HT-29 (cell line): ENCODE results near the gene SRPRB. TPM values are rescaled to one million over a fixed set of nuclear protein-coding genes. Genes with fewer than 3 reads are reported as not detected.

ENCODE experiments used
- DNase-seq: peaks from one replicate; pipeline ENCODE4 v3.0.0-alpha.2; 2015; ENCODE audit warnings: low spot score
- total RNA-seq: library from RNA; depleted of rRNA; stranded (reverse); fragments of >200 nt; shearing (Covaris generic); gene quantifications from 2 replicates; pipeline ENCODE4 v1.2.3, GENCODE V29; 2014; rRNA removed

Gene SRPRB, protein sequence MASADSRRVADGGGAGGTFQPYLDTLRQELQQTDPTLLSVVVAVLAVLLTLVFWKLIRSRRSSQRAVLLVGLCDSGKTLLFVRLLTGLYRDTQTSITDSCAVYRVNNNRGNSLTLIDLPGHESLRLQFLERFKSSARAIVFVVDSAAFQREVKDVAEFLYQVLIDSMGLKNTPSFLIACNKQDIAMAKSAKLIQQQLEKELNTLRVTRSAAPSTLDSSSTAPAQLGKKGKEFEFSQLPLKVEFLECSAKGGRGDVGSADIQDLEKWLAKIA
- 69.7 and 74.8 TPM in 2 replicates for total RNA-seq

DNA sequence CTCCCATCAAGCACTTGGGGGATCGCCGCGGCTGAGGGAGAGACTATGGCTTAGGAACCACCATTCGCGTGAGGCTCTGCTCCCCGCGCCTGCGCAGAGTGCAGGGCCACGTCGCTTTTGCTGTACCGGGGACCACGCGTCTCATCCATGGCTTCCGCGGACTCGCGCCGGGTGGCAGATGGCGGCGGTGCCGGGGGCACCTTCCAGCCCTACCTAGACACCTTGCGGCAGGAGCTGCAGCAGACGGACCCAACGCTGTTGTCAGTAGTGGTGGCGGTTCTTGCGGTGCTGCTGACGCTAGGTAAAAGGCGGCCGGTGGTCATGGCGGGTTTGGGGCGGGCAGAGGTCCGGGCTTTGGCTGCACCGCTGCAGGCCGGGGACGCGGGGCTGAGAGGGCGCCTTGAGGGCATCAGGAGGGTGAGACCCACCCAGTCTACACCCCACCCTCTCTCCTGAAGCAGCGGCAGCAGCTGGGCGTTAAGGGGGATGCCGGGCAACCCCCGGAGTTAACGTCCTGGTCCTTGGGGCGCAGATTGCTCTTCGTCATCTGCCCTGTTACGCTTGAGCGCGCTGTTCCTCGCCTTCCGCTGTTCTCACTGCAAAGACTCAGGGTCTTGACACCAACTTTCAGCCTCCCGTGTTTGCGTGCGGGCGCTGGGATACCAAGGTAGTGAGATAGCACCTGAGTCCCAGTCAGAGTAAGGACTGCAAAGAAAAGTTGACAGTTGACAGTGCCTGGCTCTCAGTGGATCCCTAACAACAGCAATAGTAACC lies at the start of gene SRPRB:
Gene SRPRB, plus strand, starts transcription at position 114 of the 774 bp plus-strand sequence. Its CDS starts 34 bp downstream, at position 148.
- DNase-seq: peak; percentile 95

DNA sequence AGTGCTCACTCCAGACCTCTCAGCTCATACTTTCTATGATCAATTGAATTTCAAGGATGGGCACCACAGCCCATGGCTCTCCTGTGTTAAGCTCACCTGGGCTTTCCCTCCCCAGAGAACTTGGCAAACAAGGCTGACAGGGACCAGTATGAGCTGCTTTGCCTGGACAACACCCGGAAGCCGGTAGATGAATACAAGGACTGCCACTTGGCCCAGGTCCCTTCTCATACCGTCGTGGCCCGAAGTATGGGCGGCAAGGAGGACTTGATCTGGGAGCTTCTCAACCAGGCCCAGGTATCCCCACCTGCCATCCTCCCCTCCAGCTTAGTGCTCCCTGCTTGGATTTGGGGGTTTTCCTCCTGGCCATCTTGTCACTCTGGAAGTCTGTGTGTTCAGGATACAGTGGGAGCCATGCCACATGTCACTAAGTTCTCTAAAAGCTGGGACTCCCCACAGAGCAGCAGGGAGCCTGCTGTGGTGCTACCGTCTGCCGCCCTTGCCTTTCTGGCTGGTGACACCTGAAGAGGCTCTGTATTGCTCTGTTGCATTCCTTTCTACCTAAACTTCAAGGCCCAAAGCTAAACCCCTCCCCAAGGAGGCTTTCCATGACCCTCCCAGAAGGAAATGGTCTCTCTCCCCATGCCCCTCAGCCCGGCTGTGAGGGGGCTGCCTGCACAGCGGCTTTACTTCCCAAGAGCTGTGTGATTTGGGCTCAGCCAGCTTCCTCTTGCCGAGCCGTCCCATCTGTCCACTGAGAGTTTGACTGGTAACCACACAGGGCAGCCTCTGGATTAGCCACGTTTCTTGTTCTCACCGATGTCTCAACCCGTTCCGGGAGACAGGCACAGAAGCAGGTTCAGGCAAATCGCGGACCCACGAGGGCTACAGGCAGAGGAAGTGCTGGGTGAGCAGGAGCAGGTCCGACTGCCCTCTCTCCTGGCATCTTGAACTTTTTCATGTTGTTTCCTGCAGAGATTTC lies 48.6 kb upstream of the SRPRB start:
- DNase-seq: no peak

DNA sequence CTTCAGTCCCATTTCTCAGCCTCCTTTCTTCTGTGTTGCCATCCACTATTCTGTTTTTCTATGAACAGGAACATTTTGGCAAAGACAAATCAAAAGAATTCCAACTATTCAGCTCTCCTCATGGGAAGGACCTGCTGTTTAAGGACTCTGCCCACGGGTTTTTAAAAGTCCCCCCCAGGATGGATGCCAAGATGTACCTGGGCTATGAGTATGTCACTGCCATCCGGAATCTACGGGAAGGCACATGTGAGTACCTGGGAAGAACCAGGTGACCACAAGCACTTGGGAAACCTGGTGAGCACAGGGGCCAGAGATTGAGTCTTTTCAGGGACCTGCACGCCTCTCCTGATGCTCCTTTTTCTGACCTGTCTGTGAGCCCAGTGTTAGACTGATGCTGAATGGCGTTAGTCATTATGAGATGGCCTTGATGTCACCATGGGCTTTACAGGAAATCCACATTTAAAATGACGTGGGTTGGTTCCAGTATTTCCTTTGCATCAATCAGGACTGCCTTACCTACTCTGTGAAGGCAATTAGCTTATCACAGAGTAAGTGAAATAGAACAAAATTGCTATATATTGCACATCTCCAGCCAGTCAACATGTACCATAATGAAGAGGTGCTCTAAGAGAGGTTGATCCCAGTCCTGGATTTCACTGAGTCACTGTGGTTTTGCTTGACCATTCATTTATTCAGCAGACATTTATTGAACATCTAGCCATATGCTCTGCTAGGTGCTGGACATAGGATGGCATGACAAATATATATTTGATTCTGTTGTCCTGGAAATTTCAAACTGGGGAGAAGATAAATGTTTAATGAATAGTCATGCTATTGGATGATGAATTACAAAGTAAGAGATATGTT lies 47.7 kb upstream of the SRPRB start:
- no peak for DNase-seq

DNA sequence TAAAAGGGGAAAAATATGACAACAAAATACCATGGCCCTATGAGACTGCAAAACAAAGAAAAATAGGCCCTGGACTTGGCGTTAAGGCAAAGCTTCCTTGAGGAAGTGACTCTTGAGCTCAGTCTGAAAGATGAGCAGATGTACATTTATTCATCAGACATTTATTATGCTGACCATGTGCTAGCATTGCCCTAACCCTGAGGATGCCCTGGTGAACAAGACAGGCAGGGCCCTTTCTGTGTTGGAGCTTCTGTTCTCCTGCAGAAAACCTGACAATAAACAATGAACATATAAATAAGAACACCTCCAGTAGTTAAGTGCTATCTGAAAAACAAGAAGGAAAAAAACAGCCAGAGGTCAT lies 47.1 kb upstream of the SRPRB start:
- no peak for DNase-seq

DNA sequence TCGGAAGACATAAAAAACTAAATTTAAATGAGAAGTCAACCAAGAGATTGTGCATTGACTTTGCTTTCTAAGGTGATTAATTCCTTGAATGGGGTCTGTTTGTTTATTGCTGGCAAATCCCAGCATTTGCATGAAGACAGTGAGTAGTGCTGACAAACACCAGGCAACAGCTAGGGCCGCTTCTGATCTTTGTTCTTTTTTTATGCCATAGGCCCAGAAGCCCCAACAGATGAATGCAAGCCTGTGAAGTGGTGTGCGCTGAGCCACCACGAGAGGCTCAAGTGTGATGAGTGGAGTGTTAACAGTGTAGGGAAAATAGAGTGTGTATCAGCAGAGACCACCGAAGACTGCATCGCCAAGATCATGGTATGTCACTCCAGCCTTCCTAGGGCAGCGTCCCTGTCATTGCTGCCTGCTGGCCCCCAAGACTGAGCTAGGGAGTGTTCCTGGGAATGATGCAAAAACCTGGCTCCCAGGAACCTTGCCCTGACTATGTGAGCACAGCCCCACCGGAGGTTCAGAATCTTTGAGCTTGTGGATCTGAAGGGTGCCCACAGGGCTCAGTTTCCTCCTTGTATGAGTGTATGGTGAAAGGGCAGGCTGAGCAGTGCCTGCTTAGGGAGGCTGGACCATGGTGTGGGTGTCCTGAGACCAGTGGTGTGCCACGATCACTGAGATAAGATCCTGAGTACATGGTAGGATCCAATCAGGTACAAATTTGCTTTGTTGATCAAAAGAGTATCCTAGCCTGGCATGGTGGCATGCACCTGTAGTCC lies 46.5 kb upstream of the SRPRB start:
- DNase-seq: no peak

DNA sequence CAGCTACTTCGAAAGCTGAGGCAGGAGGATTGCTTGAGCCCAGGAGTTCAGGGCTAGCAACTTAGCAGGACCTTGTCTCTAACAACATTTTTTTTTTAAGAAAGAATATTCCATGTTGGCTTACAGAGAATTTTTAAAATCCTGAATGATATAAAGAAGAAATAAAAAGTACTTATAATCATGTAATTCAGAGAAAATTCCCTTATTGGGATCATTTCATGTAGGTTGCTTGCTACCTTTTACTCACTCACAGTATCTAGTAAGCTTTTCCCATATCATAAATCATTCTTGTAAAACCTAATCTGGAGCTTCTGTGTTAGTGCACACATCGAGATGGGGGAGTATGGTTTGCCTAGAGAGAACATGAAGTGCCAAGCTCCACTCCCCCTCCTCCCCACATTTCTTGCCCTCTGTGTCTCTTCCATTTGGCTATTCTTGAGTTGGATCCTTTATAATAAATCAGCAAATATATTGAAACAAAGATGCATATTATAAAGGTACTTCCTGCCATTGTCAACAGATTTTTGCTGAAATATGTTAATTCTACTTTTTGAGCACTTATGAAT lies 45.8 kb upstream of the SRPRB start:
- DNase-seq: no peak

DNA sequence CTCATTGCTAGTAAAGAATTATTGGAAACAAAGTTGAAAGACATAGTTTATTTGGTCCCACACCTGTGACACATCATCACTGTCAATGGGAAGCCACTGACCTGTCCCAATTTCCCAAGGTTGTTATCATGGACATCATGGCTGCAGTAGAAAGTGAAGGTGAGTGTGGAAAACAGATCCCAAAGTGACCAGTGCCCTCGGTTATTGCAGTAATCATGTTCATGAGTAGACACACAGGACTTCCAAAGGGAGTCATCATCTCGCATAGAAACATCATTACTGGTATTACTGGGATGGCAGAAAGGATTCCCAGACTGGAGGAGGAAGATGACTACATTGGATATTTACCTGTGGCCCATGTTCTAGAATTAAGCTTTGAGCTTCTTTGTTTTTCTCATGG lies 44.7 kb upstream of the SRPRB start:
- DNase-seq: no peak

DNA sequence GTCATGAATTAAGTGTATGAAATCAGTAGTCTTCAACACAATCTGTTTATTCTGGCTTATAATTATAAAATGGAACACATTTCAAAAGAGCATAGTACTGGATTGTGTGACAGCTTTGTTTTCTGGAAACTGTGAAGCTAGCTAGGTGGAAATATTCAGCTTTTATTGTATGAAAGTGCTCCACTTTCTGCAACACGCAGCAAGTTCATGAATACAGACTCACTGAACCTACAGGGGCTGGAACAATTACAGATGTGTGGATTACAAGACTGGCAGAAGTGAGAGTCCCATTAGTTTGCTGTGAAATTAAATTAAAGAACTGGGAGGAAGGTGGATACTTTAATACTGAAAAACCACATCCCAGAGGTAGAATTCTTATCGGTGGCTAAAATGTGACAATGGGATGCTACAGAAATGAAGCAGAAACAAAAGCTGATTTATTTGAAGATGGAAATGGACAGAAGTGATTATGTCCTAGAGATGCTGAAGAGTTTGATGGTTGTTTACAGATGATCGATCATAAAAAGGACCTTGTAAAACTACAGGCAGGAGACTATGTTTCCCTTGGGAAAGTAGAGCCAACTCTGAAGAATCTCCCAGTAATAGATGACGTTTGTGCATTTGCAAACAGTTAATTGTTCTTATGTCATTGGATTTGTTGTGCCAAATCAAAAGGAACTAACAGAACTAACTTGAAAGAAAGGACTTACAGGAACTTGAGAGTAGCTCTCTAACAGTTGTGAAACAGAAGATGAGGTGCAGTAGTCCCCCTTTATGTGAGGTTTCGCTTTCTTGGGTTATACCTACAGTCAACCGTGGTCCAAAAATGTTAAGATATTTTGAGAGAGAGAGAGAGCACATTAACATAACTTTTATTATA lies 43.8 kb upstream of the SRPRB start:
- DNase-seq: no peak

DNA sequence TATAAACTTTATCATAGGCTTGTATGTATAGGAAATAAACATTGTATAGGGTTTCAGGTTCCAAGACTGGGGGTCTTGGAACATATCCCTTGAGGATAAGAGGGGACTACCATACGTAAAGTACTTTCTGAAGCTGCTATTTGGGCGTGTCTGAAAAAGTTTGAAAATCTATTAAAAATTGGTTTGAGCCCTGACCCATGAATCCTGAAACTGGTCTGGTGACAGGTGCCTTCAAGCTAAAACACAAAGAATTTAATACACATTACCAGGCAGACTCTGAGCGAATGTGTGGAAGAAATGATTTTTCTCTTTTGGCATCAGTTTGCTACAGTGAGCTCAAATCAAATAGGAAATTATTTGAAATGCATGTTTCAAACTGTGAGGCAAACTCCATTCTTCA lies 43.1 kb upstream of the SRPRB start:
- no peak for DNase-seq

DNA sequence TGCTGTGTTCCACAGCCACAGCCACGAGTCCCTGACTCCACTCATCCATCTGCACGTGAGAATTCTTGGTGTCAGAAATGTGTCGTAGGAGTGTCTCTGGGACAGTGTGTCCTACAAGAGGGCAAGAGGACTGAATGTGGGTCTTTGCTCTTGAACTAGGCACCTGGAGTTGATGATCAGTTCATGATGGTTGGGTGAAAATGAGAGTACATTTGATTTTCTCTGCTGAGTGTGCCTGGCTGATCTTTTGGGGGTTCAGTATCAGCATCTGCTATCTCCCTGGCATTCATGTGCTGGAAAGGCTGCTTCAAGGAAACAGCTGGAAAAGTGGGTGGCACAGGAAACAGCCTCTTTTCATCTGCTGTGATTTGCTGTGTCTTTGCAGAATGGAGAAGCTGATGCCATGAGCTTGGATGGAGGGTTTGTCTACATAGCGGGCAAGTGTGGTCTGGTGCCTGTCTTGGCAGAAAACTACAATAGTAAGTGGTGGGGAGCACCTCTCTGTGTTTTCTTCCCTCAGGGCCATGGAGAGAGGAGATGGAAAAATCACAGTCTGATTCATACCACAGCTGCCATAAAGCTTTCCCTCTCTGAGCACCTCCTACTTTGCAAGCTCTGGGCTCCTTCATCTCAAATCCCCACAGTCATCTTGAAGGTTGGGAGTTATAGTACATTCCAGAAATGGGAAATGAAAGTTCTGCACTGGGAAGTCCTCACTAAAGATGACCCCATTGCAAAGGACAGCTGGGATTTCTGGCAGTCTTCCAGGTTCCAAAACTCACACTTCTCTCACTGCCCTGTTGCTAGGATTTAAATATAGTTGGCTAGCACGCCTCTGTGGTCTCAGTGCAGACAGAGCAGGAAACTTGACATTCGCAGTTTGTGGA lies 41.6 kb upstream of the SRPRB start:
- no peak for DNase-seq

DNA sequence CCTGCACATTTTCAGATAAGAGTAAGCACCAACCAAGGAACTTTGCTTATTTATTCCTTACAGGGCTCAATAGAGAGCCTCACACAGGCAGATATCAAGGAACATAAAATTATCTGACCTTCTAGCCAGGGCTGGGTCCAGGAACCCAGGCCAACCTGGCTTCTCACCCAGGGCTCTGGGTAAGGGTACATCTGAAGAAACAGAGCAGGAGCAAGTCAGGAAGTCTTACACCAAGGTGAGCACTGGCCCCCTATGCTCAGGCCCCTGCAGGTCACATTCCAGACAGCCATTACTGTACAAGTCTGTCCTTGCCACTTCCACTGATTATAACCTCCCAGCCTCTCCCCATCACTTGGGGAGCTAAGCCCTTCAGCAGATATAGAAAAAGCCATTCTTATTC lies 40.4 kb upstream of the SRPRB start:
- DNase-seq: no peak

DNA sequence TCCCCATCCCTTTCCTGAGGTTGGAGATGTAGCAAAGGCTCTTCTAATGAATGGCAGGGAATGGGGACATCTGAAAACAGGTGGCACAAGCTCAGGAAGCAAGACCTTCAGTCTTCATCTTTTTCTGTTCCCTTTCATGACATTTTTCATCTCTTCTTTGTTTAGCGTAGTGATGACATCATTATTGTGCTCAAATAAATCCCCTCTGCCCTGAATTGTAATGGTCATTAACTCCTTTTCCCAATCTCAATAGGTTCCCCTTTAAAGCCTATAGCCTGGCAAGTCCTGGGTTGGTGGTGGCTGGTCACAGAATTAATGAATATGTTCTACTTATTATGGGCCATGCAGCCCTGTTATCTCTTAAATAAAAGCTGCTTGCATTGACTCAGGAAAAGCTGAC lies 38.0 kb upstream of the SRPRB start:
- no peak for DNase-seq

DNA sequence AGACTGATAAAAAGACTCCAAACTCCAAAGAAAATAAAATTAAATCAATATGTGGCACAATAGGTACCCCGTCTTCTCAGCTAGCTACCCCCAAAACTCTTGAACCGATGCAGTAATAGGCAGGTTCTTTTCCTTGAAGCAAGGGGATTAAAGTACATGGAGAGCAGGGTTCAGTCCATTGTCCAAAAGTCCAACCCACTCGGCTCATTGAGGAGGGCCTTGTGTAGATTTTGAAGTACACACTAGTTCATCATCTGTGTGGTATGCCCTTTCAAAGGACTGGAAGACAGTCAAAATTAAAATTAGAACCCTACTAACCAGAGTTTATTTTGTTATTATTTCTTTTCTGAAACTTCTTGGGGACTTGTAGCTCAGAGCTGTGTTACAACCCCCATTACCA lies 36.1 kb upstream of the SRPRB start:
- no peak for DNase-seq

DNA sequence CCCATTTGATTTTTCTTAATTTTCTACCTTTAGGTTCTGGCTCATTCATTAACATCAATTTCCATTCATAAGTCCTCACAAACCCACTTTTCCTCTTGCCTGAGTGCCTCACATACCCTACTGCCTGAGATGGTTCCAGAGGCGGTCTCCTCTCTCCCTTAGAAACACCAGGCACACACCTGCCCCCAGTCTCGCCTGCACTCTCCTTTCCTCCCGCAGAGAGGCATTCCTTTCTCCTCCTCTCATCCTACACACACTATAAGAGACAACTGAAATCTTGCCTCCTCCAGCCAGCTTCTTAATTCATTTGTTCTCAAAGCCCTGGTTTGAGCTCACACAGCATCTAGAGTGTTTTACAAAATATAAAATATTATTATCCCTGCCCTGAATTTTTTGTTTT lies 31.9 kb upstream of the SRPRB start:
- no peak for DNase-seq

DNA sequence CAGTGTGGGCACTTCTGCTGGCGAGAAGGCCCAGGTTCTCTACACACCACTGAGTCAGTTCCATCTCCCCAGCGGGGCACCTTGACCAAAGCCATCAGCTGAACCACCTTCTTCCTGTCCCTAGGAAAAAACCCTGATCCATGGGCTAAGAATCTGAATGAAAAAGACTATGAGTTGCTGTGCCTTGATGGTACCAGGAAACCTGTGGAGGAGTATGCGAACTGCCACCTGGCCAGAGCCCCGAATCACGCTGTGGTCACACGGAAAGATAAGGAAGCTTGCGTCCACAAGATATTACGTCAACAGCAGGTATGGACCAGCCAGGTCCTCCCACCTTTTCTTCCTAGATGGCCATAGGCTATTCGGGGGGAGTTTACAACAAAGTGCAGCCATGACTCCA lies 30.3 kb upstream of the SRPRB start:
- DNase-seq: no peak

DNA sequence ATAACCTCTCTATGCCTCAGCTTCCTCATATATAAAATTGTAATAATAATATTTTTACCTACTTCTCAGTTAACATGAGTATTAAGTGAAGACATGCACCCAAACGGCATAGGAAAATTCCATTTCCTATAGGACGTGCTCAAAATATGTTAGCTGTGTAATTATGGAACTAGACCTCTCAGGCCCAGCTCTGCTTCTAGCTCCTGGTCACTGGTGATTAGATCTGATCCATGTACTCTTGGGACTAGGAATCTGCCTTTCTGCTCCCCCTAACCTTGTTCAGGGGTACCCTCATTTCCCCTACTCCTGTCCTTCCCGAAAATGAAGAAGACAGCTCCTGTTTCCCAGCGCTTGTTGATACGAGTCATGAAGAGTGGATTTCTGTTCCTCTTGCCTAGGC lies 29.8 kb upstream of the SRPRB start:
- no peak for DNase-seq

DNA sequence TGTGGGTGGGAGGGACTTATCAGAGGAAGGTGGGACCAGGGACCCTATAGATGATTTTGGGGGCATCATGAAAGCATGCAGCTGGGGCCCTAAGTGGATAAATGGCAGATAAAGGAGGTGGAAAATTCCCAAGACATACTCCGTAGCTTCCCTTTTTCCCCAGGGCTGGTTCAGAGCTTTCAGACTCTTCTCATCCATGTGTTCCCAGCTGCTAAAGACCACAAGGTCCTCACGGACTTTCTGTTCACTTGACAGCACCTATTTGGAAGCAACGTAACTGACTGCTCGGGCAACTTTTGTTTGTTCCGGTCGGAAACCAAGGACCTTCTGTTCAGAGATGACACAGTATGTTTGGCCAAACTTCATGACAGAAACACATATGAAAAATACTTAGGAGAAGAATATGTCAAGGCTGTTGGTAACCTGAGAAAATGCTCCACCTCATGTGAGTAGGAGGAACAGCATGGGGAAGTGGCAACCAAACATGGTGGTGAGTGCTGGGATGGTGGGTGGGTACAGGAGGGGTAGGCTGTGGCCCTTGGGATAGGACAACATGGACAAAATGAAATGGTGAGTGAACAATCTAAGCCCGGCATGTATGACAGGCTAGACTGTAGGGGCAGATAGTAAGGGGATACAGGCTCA lies 28.7 kb upstream of the SRPRB start:
- DNase-seq: no peak
